BLaER1 treated with 17β-estradiol and CSF1 and Interleukin-3, amounts not matched to agents 10 nM and 100 nM (cell line): ENCODE measurements around the gene NMUR1.

ENCODE experiments used
- H3K27ac ChIP-seq, 11 experiments: shearing (Covaris generic); formaldehyde crosslinking; 2 replicates each; pipeline ENCODE4 v1.8.1; 2022
- H3K27me3 ChIP-seq, 11 experiments: shearing (Covaris generic); formaldehyde crosslinking; 2 replicates each; pipeline ENCODE4 v1.8.1; 2022
- H3K36me3 ChIP-seq, 11 experiments: shearing (Covaris generic); formaldehyde crosslinking; 2 replicates each; pipeline ENCODE4 v1.8.1; 2022
- H3K4me1 ChIP-seq, 10 experiments: shearing (Covaris generic); formaldehyde crosslinking; 2 replicates each; pipeline ENCODE4 v1.8.1; 2022
- H3K4me2 ChIP-seq, 11 experiments: shearing (Covaris generic); formaldehyde crosslinking; 2 replicates each; pipeline ENCODE4 v1.8.1; 2022
- H3K4me3 ChIP-seq, 10 experiments: shearing (Covaris generic); formaldehyde crosslinking; 2 replicates each; pipeline ENCODE4 v1.8.1; 2022
- H3K9ac ChIP-seq, 11 experiments: shearing (Covaris generic); formaldehyde crosslinking; 2 replicates each; pipeline ENCODE4 v1.8.1; 2022
- H3K9me3 ChIP-seq, 11 experiments: shearing (Covaris generic); formaldehyde crosslinking; replicated peaks in 1 of 11; 2 replicates each; pipeline ENCODE4 v1.8.1; 2022
- H4K20me1 ChIP-seq, 11 experiments: shearing (Covaris generic); formaldehyde crosslinking; 2 replicates each; pipeline ENCODE4 v1.8.1; 2022
- Cebpa-rat ChIP-seq, 11 experiments: shearing (Covaris generic); IDR thresholded peaks; 2 replicates each; pipeline ENCODE4 v1.8.1; 2022

The NMUR1 gene

DNA sequence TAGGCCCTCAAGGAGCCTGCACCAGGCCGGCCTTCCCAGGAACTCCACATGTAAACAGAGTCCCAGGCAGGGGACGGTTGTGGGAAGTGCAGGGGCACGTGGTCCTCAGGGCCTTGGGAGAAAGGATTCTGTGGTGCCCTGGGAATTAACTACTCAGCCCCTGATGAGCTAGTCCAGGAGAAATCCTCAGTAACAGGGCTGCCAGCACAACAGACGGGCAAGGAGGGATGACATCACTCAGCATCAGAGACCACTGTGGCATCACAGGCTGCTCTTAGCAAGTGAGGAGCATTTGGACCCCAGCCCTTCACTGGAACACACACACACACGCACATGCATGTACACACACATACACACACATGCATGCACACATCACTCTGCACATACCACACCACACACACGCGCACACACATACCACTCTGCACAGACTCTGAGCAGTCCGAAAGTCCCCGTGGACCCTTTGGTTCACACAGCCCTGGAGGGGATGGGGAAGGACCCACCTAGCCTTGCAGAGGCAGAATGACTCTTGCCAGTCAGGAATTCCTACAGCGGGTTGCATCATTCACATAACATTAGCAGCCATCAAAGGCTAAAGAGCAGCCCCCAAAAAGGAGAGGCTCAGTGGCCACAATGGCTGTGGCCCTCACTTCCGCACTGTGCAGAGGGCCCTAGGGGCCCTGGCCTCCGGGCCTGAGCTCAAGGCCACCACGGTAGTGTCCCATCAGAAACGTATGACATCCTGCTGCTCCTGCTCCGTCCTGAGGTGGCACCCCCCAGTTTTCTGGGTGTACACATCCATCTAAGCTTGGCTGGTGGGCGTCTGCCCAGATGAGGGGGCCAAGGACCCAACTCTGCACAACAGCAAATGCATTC, 1.9 kb upstream of the NMUR1 start:
- H3K4me3 ChIP-seq = no peak overlapping the region
- H3K4me2 ChIP-seq = peak overlapping the region in 5 of 11 experiments; percentile 2 to 36 (median 19); a peak in 4 of 22 replicates
- peaks cover 0 to 61% (median 30%) of the 10 kb centered on the region in 10 experiments; a peak in 15 of 20 replicates for H3K4me1 ChIP-seq
- H3K9ac ChIP-seq = no peak overlapping the region
- H3K9me3 ChIP-seq = no peaks in the 10 kb centered on the region
- peaks cover 0 to 68% (median 0%) of the 10 kb centered on the region in 11 experiments; a peak in 4 of 22 replicates for H4K20me1 ChIP-seq
- H3K27ac ChIP-seq = no peak overlapping the region
- no peak for TF ChIP-seq Cebpa-rat (IDR thresholded peaks at IDR 0.05)
- H3K36me3 ChIP-seq = no peaks in the 10 kb centered on the region
- H3K27me3 ChIP-seq = peaks cover 8 to 100% (median 11%) of the 10 kb centered on the region in 11 experiments; a peak in 18 of 22 replicates

DNA sequence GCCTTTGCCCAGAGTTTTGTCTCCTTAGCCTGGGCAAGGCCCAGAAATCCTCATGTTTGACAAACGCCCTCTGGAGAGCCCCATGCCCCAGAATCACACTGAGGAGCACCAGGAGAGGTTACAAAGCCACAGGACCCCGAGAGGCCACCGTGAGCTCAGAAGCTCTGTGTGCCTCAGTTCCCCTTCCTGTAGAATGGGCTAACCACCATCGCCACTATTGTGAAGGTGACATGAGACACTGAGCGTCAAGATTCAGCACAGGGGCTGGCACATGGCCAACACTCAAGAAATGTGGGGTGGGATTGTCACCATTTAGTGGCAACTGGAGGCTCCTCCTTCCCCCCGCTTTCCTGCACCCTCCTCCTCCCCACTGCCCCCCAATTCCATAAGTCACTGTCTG, 1.2 kb upstream of the NMUR1 start:
- peaks cover 0 to 55% (median 24%) of the 10 kb centered on the region in 10 experiments; a peak in 15 of 20 replicates for H3K4me1 ChIP-seq

DNA sequence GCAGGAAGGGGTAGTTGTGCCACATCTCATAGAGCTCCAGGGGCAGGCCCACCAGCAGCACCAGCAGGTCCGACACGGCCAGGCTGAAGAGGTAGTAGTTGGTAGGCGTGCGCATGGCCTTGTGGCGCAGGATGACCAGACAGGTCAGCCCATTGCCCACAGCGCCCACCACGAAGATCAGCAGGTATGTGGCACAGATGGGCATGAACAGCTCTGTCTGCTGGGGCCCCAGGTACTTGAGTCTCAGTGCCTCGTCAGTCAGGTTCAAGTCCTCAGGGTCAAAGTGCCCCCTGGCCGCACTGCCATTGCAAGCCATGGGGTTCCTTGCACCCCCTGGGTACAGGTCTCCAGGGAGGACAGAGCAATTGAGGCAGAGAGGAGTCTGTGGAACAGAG, 1.6 kb downstream of the NMUR1 start:
- Histone ChIP-seq H3K27me3 (peaks cover 8 to 96% (median 11%) of the 10 kb centered on the region in 11 experiments; a peak in 18 of 22 replicates), H3K9ac (no peak overlapping the region), H3K4me2 (no peak overlapping the region), H3K27ac (no peak overlapping the region), H3K4me3 (no peak overlapping the region), H3K36me3 (no peaks in the 10 kb centered on the region), H3K4me1 (peaks cover 0 to 59% (median 33%) of the 10 kb centered on the region in 10 experiments; a peak in 14 of 20 replicates), H4K20me1 (peaks cover 0 to 48% (median 0%) of the 10 kb centered on the region in 11 experiments; a peak in 4 of 22 replicates), H3K9me3 (peaks cover 0 to 22% (median 0%) of the 10 kb centered on the region in 11 experiments; a peak in 7 of 22 replicates)
- TF ChIP-seq Cebpa-rat (IDR thresholded peaks at IDR 0.05) = no peak

More for the DNA sequence above, 1.2 kb upstream of the NMUR1 start:
- no peaks in the 10 kb centered on the region for H3K9me3 ChIP-seq
- H4K20me1 ChIP-seq = peaks cover 0 to 66% (median 0%) of the 10 kb centered on the region in 11 experiments; a peak in 4 of 22 replicates
- 0 out of 22 replicates have a peak overlapping the region, but pooled peaks of 1 of the 11 experiments have one; percentile 14 for H3K9ac ChIP-seq
- no peak overlapping the region for H3K27ac ChIP-seq
- peaks cover 8 to 100% (median 11%) of the 10 kb centered on the region in 11 experiments; a peak in 18 of 22 replicates for H3K27me3 ChIP-seq
- TF ChIP-seq Cebpa-rat (IDR thresholded peaks at IDR 0.05) = no peak
- no peak overlapping the region for H3K4me3 ChIP-seq
- no peaks in the 10 kb centered on the region for H3K36me3 ChIP-seq
- H3K4me2 ChIP-seq = peak overlapping the region in 6 of 11 experiments; percentile 2 to 36 (median 29); a peak in 7 of 22 replicates

DNA sequence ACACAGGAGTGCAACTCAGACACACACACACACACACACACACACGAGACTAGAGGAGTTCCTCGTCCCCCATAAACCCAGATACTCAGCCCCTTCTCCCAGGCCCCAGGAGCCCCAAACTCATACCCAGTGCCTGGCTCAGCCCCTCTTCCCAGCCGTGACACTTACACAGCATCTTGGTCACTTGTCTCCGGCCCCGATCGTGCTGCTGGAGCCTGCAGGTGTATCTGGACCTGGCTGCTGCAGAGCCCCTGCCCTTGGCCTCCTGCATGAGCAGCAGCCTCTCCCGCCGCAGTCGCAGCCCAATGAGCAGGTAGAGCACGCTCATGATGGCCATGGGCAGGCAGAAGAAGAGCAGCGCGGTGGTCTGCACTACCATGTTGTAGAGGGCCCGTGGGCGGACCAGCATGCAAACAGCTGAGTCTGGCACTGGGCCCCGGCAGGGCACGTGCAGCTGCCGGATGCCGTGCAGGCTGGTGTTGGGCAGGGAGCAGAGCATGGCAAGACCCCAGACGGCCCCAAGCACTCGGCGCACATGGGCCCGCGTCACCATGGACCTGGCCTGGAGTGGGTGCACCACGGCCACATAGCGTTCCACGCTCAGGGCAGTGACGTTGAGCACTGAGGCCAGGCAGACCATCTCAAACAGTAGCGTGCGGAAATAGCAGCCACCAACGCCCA, 2.1 kb downstream of the NMUR1 start:
- H3K9ac ChIP-seq = no peak overlapping the region
- peaks cover 0 to 59% (median 37%) of the 10 kb centered on the region in 10 experiments; a peak in 14 of 20 replicates for H3K4me1 ChIP-seq
- no peaks in the 10 kb centered on the region for H3K36me3 ChIP-seq
- no peak overlapping the region for H3K4me2 ChIP-seq
- H3K9me3 ChIP-seq = peaks cover 0 to 24% (median 0%) of the 10 kb centered on the region in 11 experiments; a peak in 7 of 22 replicates
- TF ChIP-seq Cebpa-rat (IDR thresholded peaks at IDR 0.05) = no peak
- H3K4me3 ChIP-seq = no peak overlapping the region
- peaks cover 0 to 43% (median 0%) of the 10 kb centered on the region in 11 experiments; a peak in 4 of 22 replicates for H4K20me1 ChIP-seq
- H3K27me3 ChIP-seq = peaks cover 8 to 93% (median 11%) of the 10 kb centered on the region in 11 experiments; a peak in 18 of 22 replicates
- no peak overlapping the region for H3K27ac ChIP-seq

GRCh38 chr2:231527091-231527395, 3.2 kb downstream of the NMUR1 start:
- Histone ChIP-seq H3K27ac (no peak overlapping the region), H3K4me2 (no peak overlapping the region)

DNA sequence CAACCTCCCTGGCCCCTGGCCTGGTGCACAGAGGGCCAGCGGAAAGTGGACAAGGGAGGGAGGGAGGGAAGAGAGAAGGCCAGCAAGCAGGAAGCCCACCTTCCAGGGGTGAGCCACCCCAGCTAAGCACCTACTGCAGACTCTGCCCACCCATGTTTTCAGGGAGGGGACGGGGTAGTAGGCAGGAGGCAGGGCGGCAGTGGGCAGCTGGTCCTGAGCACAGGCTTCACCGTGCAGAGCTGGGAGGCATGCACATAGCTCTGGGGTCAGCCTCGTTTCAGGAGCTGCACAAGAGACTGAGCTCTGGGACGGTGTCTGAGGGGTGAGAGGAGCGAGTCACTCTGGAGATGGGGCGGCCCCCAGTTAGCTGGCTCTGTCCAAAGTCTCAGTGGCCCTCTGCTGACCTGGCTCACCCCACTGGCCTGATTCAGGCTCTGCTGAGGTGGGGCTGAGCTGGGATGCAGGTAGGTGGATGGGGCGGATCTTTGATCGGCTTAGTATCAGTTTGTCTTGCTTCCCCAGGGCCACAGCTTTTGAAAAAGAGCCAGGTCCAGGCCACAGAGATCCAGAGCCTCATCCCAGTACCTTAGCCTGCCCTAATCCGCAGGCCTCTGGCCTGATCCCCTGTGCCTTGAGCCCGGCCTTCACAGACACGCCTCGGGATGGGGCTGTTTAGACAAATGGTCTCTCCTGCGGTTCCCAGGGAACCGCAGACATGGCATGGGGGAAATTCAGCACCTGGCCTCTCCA, 3.7 kb downstream of the NMUR1 start:
- H4K20me1 ChIP-seq = peaks cover 0 to 29% (median 0%) of the 10 kb centered on the region in 11 experiments; a peak in 4 of 22 replicates
- no peaks in the 10 kb centered on the region for H3K36me3 ChIP-seq
- no peak overlapping the region for H3K4me2 ChIP-seq
- no peak overlapping the region for H3K9ac ChIP-seq
- H3K9me3 ChIP-seq = peaks cover 0 to 24% (median 0%) of the 10 kb centered on the region in 11 experiments; a peak in 7 of 22 replicates
- no peak overlapping the region for H3K27ac ChIP-seq
- no peak overlapping the region for H3K4me3 ChIP-seq
- no peak for TF ChIP-seq Cebpa-rat (IDR thresholded peaks at IDR 0.05)
- H3K27me3 ChIP-seq = peaks cover 8 to 77% (median 11%) of the 10 kb centered on the region in 11 experiments; a peak in 18 of 22 replicates
- peaks cover 0 to 46% (median 33%) of the 10 kb centered on the region in 10 experiments; a peak in 14 of 20 replicates for H3K4me1 ChIP-seq

More at GRCh38 chr2:231527091-231527395, 3.2 kb downstream of the NMUR1 start:
- Histone ChIP-seq H4K20me1 (peaks cover 0 to 32% (median 0%) of the 10 kb centered on the region in 11 experiments; a peak in 4 of 22 replicates), H3K27me3 (peaks cover 8 to 82% (median 11%) of the 10 kb centered on the region in 11 experiments; a peak in 18 of 22 replicates), H3K4me1 (peaks cover 0 to 52% (median 35%) of the 10 kb centered on the region in 10 experiments; a peak in 14 of 20 replicates), H3K9me3 (peaks cover 0 to 24% (median 0%) of the 10 kb centered on the region in 11 experiments; a peak in 7 of 22 replicates), H3K36me3 (no peaks in the 10 kb centered on the region), H3K4me3 (no peak overlapping the region), H3K9ac (no peak overlapping the region)
- TF ChIP-seq Cebpa-rat (IDR thresholded peaks at IDR 0.05) = no peak

DNA sequence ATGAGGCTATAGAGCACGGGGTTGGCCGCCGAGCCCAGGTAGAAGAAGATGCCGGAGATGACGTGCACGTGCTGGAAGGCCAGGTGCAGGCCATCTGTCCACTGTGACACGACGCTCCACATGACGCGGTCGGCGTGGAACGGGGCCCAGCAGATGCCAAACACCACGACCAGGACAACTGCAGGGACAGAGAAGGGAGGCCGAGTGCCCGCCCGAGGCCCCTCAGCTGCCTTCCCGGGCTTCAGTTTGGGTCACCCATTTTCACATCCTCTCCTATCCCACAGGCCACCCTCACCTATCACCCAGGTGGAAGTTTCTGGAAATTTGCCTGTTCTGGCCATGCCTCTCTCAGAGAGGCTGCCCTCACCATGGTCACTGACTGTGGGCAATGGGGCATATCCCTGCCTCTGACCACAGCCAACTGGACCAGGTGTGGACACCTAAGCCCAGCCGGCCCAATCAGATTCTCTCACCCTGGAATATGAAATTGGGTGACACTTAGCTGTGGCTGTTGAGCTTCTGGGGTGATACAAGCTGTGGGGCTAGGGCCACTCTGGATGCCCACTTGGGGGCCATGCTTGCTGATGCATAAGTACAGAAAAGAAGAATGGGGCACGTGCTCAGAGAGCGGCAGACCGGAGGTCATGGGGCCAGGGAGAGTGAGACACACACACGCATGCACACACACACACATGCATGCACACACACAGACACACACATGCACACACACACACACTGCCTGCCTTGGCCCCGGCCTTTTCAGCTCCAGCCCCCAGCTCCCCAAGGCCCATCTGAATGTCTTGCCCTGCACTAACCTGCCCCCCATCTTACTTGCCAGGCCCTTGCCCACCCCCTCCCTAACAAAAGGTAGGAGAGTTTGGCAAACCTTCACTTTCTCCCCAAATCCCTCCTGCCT, 4.7 kb downstream of the NMUR1 start:
- H3K36me3 ChIP-seq = no peaks in the 10 kb centered on the region
- no peak overlapping the region for H3K27ac ChIP-seq
- peaks cover 0 to 19% (median 0%) of the 10 kb centered on the region in 11 experiments; a peak in 3 of 22 replicates for H4K20me1 ChIP-seq
- H3K4me1 ChIP-seq = peaks cover 0 to 36% (median 26%) of the 10 kb centered on the region in 10 experiments; a peak in 14 of 20 replicates
- peaks cover 0 to 24% (median 0%) of the 10 kb centered on the region in 11 experiments; a peak in 7 of 22 replicates for H3K9me3 ChIP-seq
- no peak for TF ChIP-seq Cebpa-rat (IDR thresholded peaks at IDR 0.05)
- peak overlapping the region in 8 of 11 experiments; percentile 21 to 70 (median 57); a peak in 14 of 22 replicates for H3K4me2 ChIP-seq
- peaks cover 6 to 76% (median 9%) of the 10 kb centered on the region in 11 experiments; a peak in 18 of 22 replicates for H3K27me3 ChIP-seq
- no peak overlapping the region for H3K9ac ChIP-seq
- no peak overlapping the region for H3K4me3 ChIP-seq
